SHP77 (cell line): Measurements from ENCODE around the gene PRKCA.

Source experiments
- DNase-seq, 2 experiments: peaks; one replicate each; lab custom pipeline; 2025; lab: John Stamatoyannopoulos, UW

The PRKCA gene

DNA sequence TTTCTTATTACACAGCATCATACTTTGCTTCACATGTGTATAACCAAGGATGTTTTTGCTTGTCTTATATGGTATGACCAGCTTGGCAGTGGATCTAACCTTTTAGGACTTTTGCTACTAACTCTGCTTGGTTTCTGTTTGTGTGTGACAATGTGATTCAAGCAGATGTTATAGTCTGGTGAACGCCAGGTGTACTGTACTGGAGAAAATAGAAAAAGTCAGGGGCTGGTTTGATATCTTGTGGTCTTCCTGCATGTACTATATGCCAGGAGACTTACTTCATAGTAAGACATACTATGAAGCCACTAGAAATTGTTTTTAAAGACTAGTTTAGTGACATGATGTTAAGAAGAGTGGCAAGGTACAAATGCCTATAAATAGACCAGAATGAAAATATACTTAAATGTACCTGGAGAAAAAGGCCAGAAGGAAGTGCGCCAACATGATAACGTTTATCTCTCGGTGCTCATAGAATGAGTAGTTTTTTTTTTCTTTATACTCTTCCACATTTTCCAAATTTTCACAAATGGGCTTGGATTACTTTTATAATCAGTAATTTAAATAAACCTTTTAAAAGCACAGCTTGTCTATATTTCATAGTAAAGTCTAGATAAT is 112.3 kb downstream of the PRKCA start:
- no peak for DNase-seq

DNA sequence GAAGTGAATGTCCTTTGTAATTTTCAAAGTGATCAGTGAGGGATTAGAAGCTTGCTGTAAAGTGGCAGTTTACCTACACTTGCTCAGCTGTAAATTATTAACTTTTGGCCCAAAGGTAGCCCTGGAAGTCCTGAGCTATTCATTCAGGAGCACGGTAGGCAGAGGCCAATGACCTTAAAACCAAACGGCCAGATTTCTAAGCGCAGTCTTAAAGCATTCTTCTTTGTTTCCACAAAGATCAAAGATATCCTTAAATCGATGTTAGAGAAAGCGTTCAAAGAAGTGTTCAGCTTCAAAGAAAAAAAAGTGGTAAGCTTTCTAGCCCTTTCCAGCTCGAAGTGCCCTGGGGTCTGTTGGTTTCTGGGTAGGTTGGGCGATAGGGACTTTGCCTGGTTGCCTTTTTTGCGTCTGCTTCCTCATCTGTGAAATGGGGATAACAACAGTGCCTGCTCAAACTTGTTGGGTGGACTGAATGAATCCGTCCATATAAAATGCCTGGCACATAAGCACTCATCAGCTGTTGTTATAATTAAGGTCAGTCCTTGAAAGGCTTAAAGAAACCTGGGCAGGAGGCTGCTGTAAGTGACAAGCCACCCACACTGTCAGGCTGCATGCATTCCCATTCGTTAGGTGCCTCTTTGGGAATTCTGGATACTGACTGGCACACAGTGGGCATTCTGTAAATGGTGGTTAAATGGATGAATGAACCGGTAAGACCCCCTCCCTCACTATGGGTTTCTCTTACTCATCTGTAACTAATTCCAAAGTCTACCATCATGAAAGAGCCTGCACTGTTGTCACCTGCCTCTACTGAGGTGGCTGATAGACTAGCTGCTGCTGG is 113.2 kb downstream of the PRKCA start:
- DNase-seq = no peak

DNA sequence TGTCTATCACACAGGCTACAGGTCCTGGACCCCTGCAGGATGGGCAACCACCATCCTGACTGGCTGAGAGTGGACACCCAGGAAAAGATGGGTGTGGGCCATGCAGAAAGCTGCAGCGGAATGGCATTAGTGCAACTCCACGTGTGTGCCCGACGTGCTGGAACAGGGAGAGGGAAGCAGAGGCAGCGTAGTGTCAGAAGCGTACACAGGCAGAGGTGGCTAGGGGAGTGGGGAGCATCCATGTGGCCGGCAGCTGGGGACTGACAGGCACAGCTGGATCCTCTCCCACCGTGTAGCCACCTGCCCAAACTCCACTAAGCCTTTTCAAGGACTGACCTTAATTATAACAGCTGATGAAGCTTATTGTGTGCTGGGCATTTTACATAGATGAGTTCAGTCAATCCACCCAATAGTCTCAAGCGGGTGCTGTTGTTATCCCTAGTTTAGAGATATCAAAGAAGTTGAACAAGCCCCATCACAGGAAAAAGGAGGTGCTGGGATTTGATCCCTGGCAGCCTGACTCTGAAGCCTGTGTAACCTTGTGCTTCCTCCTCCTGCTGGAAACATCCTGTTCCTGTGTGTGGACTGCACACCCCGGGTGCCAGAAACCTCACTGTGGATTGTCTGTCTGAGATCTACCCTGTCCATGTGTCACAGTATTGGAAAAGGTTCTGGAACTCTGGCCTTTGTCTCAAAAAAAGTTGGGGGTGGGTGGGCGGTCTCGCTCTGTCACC is 114.0 kb downstream of the PRKCA start:
- DNase-seq = no peak

- no peak for DNase-seq
These were observed 114.9 kb downstream of the PRKCA start for GRCh38 chr17:66417300-66417719.

DNA sequence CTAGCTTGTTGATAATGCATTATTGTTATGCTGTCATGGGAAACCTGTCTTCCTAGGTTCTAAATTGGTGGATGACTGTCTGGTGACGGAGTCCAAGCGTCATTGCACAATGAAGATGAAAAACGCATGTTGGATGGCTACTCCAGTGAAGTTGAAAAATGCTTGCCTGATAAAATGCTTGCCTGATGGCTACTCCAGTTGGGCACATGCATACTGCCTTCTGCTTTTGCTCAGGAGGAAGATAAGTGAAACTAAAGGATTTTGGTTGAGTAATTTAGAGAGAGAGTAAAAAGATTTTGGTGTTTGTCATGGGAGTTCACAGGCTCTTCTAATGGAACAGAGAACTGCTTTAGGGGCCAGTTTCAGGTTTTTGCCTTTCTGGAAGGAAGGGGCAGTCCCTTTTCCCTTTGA is 118.6 kb downstream of the PRKCA start:
- no peak for DNase-seq

- DNase-seq = no peak
These were observed 119.8 kb downstream of the PRKCA start for GRCh38 chr17:66422186-66422585.

- DNase-seq = no peak
These were observed 120.9 kb downstream of the PRKCA start for GRCh38 chr17:66423056-66423955.

DNA sequence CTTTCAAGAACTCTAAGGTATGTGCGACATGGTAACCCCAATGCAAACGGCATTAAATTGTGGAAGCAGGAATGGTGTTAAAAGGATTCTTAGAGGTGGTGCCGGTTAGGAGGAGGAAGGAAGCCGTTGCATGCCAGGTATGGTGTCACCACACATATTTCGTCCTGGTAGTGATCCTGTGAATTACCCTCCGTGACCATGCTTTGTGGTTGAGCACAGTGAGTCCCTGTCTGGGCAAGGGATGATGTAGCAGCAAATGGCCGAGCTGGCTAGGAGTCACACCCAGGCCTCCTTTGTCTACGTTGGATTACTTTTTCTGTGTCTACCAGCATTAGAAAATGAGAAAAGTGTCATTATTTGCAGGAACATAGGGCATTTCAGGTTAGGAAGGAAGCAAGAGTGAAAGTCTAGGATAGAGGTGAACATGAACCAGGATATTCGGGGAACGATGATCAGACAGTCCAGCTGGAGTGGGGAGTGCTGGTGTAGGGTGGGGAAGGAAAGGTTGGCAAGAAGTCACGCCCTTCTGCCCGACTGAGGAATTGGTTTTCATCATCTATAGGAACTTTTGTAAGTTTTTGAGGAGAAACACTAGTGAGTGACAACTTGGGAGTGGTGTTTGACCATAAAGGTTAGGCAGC is 123.5 kb downstream of the PRKCA start:
- no peak for DNase-seq

DNA sequence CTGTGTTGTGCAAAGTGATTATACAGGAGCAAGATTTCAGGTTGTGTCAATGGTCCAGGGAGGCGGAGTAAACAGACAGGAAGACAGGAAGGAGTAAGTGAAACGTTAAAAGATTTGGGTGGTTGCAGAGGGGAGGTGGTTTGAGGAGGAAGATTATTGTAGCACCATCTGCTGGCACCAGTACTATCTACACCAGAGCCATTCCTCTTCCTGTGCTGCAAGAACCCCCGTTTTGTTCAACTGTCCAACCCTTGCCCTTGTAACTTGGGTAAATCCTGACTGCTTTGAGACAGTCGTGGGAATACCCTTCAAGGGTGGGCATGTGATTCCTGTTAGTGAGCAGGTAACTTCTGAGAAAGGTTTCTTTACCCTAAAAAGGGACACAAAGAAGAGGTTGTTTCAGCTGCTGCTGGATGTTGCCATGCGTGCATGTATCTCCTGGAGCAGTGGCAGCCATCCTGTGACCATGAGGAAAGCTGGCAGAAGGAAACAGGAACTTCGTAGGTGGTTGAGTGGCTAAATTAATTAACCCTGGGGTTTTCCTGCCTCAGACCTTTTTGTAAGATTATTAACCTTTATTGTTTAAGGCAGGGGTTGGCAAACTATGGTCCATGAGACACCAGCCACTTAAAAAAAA is 124.1 kb downstream of the PRKCA start:
- DNase-seq = no peak

GRCh38 chr17:66427134-66427533 is 124.7 kb downstream of the PRKCA start:
- DNase-seq = no peak

GRCh38 chr17:66429680-66430079 is 127.3 kb downstream of the PRKCA start:
- DNase-seq = no peak

GRCh38 chr17:66430846-66431795 is 128.7 kb downstream of the PRKCA start:
- DNase-seq = no peak

GRCh38 chr17:66431910-66432309 is 129.5 kb downstream of the PRKCA start:
- no peak for DNase-seq

DNA sequence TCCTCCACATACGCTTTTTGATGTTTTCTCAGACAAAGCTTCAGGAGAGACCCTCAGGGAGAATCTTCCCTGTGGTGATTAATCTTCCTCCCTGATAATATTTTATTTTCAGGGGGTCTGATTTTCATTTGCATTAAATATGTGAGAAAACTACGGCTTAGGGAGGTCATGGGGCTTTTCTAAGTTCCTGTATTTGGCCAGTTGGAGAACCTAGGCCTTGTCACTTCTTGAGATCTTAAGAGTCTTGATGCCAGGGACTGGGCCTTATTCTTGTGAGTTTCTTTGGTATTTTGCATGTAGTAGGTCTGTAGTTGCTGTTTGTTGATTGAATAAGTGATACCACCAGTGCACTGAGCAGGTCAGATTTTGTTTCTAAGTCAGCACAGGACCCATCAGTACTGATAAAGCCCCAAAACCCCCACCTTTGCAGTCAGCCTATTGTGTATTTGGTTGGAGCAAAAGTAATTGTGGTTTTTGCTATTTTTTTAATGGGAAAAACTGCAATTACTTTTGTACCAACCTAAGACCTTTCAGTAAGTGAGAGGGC is 130.1 kb downstream of the PRKCA start:
- DNase-seq = no peak

DNA sequence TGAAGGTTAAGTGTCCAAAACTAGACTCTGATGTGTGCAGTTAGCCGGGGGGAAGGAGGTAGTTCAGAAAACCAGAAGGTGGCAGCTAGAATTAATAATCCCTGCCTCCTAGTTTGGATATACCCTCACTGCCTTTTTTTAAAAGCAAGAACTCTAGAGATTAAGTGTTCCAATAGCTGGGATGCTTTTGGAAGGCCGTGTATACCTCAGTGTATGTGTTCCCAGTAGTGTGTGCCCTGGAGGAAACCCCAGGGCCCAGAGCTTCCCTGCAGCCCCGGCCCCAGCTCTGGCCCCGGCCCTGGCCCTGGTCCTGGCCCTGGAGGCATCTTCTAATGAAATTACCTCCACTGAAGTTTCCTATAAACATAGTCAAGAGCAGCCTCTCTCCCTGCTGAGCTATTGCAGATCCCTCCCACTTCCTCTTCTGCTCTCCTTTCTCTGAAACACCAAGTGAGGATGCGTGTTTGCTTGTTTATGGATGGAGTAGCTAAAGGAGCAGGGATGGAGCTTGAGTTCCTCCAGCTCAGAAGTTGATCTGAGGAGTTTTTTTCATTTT is 130.7 kb downstream of the PRKCA start:
- no peak for DNase-seq

DNA sequence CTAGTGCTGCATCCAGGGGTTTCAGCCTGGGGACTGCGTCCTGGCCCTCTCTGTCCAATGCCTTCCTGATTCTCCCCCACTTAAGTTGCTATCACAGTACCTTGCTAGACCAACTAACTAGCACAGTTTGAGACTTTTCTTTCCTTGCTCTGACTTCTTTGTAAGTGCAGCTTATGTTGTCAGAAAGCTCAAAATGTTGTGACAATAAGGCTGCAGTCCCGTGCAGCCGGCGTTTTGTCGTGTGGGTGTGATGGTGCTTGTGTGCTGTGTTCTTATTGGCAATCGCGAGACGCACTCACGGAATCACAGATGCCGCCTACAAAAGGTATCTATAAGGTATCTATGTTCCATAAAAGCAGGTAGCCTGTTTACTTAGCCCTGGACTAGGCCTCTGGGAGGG is 132.8 kb downstream of the PRKCA start:
- DNase-seq = no peak

GRCh38 chr17:66436631-66437030 is 134.2 kb downstream of the PRKCA start:
- DNase-seq = no peak

GRCh38 chr17:66437476-66438026 is 135.1 kb downstream of the PRKCA start:
- no peak for DNase-seq

GRCh38 chr17:66438101-66438500 is 135.7 kb downstream of the PRKCA start:
- no peak for DNase-seq
